Fibroblast of mammary gland (primary cell): ENCODE data around the gene C1orf21.

Experiments used
- DNase-seq: peaks from one replicate; pipeline ENCODE4 v3.0.0-alpha.2; 2010; ENCODE audit warnings: low read depth
- H3K4me3 ChIP-seq: 2 replicates; pipeline ENCODE4 v1.5.1; 2011; ENCODE audit warnings: low read depth, mild to moderate bottlenecking, low read length, moderate library complexity; ENCODE audit not compliant: control insufficient read depth
- CTCF ChIP-seq: conservative IDR thresholded peaks from 2 replicates; pipeline ENCODE4 v1.5.1; 2011; ENCODE audit warnings: low read depth, low read length, inconsistent platforms; ENCODE audit not compliant: control insufficient read depth, insufficient read depth

C1orf21 gene

GRCh38 chr1:184380468-184380867, 6.4 kb upstream of the C1orf21 start:
- no peak for DNase-seq
- no peak overlapping the region for H3K4me3 ChIP-seq
- no peak for TF ChIP-seq CTCF

GRCh38 chr1:184383772-184384323, 3.0 kb upstream of the C1orf21 start:
- no peak for DNase-seq
- no peak for TF ChIP-seq CTCF
- no peak overlapping the region for H3K4me3 ChIP-seq

GRCh38 chr1:184385865-184386311, 941 bp upstream of the C1orf21 start:
- H3K4me3 ChIP-seq, result peak overlapping the region; percentile 57
- no peak for DNase-seq
- no peak for TF ChIP-seq CTCF

GRCh38 chr1:184387069-184387475, 243 bp downstream of the C1orf21 start:
- TF ChIP-seq CTCF, result no peak
- H3K4me3 ChIP-seq, result peak overlapping the region; percentile 65
- DNase-seq, result no peak

- DNase-seq, result peak; percentile 28
- H3K4me3 ChIP-seq, result peak overlapping the region; percentile 65
- TF ChIP-seq CTCF, result no peak
These were observed 868 bp downstream of the C1orf21 start for GRCh38 chr1:184387476-184388318.

- DNase-seq, result peak; percentile 87
- TF ChIP-seq CTCF, result no peak
- H3K4me3 ChIP-seq, result peak overlapping the region; percentile 65
These were observed 1.6 kb downstream of the C1orf21 start for GRCh38 chr1:184388319-184388889.
